GM18502 (cell line): ENCODE results near the gene NPIPB8.
"Not testable (repeated sequence)": the region's sequence is repeated elsewhere in the genome, so short reads cannot be mapped to it uniquely, and the experiment has no call there.

Experiments
- ATAC-seq: cut with Tn5 transposase; IDR thresholded peaks from one replicate; pipeline ENCODE4 v1.9.1; 2021; ENCODE audit warnings: mild to moderate bottlenecking; ENCODE audit not compliant: unreplicated experiment, poor library complexity

Gene NPIPB8

DNA sequence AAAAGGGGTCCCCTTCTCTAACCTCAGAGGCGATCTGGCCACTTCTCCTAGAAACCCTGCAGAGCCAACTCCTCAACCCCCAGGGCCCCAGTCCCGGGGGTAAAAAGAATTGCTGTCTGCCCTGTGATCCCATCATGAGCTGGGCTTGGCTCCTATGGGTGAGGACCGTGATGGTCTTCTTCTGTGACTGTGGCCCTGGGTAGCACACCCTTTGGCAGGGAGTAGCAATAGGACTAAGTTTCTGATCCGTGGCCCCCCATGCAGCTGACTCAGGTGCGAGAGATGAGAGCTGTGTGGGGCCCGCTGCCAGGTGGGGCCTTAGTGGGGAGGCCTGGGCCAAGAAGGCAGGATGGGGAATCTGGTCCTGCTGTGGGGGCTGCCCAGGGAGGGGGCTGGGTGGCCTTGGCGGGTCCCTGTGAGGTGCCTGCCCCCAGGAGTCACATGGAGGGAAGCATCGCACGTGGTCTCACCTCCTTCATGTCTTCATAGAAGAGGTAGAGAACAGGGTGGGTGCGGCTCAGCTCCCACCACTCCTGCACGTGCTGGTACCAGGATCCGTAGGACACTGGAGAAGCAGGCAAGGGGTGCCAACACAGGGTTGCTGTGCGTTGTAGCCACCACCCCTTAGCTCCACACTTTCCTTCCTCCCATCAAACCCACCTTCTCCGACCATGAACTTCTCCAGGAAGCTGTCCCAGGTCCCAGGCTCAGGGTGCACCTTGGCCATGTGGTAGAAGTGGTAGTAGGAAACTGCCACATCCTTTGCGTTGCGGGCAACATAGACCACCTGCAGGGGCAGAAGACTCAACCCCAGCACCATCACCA, 31.4 kb upstream of the NPIPB8 start:
- ATAC-seq: no peak

DNA sequence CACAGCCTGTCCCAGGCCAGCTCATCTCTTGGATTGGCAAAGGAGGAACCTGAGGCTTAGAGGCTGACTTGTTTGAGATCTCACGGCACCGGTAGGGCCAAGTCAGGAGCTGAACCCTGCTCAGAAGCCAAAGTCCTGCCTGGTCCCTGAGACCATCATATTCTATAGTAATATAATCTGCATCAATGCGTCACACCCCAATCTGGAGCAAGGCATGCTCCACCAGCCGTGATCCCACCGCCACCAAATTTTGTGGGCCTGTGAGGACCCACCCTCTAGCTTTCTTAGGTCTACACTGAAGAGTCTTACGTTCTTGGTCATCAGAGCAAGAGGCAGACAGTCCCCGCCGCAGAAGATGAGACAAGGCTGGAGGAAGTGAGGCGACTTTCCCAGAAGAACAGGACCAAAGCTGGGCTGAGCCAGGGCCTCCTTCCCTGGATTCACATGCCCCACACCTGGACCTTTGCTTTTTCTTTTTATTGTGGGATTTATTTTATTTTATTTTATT, 30.7 kb upstream of the NPIPB8 start:
- ATAC-seq: no peak

DNA sequence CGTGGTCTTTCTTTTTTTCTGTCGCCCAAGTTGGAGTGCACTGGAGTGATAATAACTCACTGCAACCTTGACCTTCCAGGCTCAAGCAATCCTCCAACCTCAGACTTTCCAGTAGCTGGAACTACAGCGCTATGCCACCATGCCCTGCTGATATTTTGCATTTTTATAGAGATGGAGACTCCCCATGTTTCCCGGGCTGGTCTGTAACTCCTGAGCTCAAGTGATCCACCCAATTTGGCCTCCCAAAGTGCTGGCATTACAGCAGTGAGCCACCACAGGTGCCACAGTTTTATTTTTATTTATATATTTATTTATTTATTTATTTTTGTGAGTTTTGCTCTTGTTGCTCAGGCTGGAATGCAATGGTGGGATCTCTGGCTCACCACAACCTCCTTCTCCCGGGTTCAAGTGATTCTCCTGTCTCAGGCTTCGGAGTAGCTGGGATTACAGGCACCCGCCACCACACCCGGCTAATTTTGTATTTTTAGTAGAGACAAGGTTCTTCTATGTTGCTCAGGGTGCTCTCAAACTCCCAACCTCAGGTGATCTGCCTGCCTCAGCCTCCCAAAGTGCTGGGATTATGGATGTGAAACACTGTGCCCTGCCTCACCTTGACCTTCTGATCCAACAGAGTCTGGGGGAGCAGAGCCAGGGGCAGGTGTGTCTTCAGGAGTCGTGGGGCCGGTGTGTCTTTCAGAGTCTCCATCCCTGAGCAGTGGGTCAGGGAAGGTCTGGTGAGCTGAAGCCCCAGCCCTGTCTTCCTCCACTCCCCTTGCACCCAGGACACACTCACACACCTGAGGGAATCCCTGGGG, 30.0 kb upstream of the NPIPB8 start:
- ATAC-seq: not testable (repeated sequence)

DNA sequence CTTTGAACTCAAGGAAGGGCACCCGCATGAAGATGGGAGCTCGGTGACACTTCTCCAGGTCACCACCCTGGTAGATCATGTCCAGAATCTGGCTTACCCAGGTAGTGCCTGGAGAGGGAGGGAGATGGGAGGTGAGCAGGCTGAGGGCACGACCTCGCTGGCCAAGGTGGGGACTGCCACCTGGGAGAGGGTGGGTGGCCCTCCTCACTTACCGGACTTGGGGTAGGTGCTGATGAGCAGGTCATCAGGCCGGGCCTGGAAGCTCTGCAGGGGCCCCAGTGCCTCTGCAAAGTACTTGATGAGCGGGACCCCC, 29.4 kb upstream of the NPIPB8 start:
- not testable (repeated sequence) for ATAC-seq

DNA sequence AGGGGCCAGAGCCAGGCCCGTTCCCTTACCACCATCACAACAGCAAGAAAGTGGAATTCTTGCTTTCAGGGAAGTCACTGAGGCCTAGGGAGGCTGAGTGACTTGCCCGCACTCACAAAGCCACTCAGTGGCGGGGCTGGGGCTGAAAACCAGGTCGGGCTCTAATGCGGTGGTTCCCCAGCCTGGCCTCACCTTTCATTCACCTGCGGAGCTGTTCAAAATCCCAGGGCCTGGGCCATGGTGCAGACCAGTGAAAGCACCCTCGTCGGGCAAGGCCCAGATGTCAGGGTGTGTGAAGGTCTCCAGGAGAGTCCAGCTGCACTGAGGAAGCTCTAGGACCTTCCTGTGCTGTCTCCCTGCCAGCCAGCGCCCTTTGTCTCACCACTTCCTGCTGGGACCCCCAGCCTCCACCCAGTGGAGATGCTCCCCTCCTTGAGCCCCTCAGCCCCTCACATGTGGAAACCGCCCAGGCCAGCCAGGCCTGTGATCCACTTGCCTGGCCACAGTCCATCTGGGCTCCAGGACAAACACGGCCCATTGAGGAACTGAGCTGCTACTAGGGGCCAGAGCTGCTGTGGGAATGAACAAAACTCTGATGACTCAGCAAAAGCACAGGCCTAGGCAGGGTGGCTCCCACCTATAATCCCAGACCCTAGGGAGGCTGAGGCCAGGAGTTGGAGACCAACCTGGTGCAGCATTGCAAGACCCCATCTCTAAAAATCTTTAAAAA, 28.8 kb upstream of the NPIPB8 start:
- not testable (repeated sequence) for ATAC-seq

DNA sequence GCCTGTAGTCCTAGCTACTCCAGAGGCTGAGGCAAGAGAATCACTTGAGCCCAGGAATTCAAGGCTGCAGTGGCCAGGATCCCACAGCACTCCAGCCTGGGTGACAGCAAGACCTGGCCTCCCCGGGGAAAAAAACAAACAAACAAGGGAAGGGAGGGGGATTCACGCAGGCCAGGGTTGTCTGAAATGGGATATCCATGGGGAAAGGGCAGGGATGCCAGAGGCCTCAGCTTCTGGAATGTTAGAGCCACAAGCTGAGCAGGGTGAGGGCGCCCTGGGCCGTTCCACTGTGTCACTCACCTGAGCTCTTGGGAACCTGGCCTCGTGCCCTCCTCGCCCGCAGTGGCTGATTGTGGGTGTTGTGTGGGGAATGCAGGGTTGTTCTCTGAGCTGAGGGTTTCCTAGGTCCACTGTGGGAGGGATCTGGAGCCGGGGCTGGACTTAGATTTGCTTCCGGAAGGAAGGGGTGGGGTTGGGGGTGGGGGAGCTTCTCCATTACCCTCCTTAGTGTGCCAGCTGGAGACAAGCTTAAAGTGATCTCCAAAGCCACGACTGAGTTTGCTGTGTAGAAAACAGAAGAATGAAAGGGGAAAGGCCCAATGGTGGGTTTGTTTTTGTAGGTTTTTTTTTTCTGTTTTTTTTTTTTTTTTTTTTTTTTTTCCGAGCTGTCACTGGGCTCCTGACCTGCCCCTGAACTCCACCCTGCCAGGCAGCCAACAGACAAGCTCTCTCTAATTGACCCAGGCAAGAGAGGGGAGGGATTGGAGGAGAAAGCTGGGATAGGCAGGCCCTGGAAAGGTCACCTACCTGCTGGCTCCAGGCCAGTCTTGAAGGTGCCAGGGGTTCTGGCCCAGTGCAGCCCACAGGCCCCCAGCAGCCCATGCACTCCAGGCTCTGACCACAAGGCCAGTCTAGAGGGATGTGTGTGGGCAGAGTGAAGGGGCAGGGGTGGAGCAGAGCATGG, 28.0 kb upstream of the NPIPB8 start, which contains the start of gene SULT1A1:
Gene SULT1A1 (minus strand): TSS at position 414 of the 964 bp plus-strand sequence. CDS start 1,189 bp downstream, outside the sequence.
- ATAC-seq: no peak

DNA sequence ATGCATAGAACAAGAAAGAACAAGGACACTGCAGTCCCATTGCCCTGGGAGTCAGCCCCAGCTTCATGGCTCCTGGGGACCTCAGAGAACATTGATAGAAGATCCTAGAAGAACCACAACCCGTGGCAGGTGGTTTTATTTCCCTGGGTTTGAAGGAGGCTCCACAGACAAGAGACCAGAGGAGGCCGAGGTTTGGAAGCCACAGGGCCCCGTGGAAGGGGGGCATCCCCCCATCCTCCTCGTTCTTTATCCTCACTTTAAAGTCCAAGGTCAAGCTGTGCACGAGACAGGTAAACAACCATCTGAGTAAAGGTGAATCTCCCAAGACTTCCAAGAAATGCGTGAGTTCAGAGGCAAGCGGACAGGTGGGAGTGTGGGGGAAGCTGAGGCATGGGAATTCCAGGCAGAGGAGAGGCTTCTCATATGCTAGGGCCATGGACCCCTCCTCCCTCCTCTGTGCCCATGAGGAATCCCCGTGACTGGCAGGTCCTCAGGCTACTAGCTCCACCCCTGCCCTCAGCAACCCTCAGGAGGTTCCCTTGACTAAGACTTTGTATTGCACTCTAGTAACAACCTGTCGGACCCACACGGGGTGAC, 27.2 kb upstream of the NPIPB8 start:
- no peak for ATAC-seq

DNA sequence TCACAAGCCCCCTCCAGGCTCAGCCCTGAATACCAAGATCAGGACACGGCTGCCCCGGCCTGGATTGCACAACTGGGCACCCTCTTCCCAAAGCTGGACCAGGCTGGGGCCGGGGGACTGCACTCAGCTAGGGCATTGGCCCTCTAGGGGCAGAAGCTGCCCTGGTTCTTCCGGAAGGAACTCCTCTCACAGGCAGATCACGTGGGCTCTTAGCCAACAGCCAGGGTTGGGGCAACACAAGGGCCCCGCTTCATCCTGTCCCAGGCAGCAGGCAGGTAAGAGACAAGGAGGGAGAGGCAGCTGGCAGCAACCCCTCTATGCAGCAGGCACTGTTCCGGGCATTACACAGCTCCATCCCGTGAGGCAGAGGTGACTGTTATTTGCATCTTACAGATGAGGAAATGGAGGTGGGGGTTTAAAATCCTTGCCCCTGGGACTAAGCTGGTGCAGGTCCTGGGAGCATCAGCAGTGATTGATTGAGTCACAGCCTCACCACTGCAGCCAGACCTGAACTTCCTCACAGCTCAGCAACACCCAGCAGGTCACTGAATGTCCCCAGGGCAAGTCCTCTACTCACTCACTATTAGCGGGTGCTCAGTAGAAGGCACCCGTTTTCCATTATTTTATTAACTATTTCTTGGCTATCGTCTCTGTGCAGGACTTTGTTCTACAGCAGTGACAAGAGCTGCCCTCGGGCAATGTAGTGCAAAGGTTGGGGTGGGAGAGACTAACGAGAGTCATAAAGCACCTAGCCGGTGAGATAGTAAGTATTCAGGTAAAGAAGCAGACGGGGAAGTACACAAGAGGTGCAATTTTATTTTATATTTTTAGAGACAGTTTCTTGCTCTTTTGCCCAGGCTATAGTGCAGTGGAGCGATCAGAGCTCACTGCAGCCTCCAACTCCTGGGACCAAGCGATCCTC, 25.2 kb upstream of the NPIPB8 start:
- ATAC-seq: peak; percentile 65

DNA sequence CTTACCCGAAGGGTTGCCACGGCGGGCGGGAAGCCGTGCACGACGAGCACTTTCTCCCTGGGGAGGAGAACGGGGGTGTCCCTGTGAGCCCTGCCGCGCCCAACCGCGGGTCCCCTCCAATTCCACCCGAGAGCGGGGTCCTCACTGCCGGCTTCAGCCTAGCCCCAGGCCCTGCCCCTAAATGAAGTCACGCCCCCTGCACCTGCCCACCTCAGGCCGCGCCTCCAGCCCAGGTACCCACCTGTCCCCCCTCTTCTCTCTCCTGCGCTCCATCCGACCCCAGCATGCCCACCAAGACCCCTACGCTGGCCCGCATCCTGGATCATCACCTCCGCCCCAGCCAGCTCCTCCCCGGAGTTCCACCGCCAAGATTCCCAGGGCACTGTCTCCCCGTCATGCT, 24.0 kb upstream of the NPIPB8 start:
- ATAC-seq: not testable (repeated sequence)

DNA sequence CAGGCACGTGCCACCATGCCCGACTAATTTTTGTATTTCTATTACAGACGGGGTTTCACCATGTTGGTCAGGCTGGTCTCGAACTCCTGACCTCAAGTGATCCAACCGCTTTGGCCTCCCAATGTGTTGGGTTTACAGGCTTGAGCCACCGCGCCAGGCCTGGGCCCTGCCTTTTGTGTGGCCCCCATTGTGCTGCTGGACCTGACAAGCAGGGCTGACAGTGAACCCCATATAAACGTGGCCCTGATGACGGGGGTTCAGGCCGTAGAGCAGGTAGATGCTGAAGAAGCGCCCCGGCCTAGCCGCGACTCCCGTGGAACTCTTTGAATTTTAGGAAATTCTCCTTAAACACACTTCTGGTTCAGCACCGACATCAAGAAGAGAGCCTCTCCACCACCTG, 23.3 kb upstream of the NPIPB8 start:
- ATAC-seq: not testable (repeated sequence)

DNA sequence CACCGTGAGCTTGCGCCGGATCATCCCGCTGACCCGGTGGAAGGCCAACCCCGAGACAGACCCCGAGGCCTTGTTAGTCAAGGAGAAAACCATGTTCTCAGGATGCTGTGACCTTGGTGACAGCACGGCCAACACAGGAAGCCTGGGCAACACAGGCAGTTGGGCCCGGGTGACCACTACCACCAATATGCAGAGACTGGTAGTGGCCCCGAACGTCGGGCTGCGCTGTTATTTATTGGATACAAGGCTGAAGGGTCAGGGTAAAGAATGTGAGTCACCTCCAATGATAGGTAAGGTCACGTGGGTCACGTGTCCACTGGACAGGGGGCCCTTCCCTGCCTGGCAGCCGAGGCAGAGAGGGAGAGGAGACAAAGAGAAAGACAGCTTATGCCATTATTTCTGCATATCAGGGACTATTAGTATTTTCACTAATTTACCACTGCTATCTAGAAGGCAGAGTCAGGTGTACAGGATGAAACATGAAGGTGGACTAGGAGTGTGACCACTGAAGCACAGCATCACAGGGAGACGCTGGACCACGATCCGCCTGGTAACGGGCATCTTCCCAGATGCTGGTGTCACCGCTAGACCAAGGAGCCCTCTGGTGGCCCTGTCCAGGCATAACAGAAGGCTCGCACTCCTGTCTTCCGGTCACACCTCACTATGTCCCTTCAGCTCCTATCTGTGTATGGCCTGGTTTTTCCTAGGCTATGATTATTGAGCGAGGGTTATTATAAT, 22.2 kb upstream of the NPIPB8 start:
- not testable (repeated sequence) for ATAC-seq

DNA sequence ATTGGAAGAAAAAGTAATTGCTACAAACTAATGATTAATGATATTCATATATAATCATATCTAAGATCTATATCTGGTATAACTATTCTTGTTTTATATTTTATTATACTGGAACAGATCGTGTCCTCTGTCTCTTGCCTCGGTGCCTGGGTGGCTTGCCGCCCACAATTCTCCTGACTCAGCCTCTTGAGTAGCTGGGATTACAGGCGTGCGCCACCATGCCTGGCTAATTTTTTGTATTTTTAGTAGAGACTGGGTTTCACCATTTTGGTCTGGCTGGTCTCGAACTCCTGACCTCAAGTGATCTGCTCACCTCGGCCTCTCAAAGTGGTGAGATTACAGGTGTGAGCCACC, 21.7 kb upstream of the NPIPB8 start:
- not testable (repeated sequence) for ATAC-seq

DNA sequence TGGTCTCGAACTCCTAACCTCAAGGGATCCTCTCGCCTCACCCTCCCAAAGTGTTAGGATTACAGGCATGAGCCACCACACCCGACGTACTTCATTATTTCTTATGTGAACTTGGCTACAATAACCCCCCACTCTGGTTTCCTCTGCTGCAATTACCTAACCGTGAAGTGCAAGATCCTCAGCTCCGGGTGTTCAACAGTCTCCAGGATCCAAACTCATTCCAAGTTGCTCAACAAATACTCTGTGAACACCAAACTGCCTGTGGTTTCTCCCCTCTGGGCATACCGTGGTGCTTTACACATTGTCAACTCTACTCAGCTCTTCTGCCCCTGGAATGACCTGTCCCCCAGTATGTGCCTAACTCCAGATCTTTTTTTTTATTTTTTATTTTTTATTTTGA, 21.2 kb upstream of the NPIPB8 start:
- ATAC-seq: no peak

DNA sequence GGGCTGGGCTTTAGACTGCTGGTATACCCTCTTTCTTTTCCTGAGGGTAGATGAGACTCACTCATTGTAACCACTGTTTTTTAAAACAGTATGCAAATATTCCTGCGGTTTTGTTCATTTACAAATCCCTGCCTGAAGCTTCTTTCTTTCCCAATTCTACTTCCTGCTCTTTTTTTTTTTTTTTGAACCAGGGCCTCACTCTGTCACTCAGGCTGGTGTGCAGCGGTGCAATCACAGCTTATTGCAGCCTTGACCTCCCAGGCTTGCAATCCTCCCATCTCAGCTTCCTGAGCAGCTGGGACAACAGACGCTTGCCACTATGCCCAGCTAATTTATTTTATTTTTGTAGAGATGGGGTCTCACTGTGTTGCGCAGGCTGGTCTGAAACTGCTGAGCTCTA, 20.0 kb upstream of the NPIPB8 start:
- ATAC-seq: no peak

DNA sequence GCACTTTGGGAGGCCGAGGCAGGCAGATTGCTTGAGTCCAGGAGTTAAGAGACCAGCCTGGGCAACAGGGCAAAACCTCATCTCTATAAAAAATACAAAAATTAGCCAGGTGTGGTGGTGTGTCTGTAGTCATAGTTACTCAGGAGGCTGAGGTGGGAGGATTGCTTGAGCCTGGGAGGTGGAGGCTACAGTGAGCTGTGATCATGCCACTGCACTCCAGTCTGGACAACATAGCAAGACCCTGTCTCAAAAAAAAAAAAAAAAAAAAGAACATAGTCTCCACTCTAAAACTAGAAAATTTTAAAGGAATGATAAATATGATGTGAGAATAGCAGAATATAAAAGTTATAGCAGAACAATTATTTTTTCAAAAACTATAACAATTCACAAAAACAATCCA, 17.5 kb upstream of the NPIPB8 start:
- not testable (repeated sequence) for ATAC-seq

DNA sequence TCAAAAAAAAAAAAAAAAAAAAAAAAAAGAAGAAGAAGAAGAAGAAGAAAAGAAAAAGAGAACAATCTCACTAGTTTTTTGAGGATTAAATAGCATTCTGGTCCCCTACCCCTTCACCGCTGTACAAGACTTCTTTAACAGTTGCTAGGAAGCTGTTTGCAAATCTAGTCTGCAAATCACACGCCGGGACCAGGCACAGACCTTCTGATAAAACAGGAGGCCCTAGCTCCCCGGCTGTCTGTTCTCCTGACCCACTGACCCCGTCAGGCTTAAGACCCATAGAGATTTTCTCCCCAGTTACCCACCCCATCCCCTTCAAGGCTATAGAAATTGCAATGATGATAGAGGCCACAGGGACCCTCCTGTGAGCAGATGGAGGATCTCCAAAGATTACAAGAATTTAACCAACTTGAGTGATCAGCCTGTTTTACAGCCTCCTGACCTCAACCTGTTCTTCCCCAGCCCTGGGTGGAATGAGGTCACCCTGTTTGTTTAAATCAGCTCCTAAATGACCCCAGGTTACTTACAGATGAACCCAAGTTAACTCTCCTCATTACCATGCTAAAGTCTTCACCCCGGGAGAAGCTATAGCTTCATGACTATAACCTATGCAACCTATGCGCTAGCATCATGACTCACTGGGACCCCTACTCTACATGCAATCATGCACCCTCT, 16.2 kb upstream of the NPIPB8 start:
- no peak for ATAC-seq
